Uterus (tissue), 4 donors: ENCODE data around the gene CFAP77. TPM values are rescaled to one million over a fixed set of nuclear protein-coding genes. Genes with fewer than 3 reads are reported as not detected.
A peak's percentile ranks its signal among the peaks of the same experiment; 100 is the strongest.

Source experiments
- DNase-seq, 2 donors: peaks; one replicate each; pipeline ENCODE4 v3.0.0-alpha.2; 2019 to 2020
- H3K27ac ChIP-seq, 2 donors: fragments of 200-600 bp; sonication (generic); 1 replicate in 1 of 2; 2 replicates in 1 of 2; pipeline ENCODE4 v1.5.1; 2016 to 2018
- H3K27me3 ChIP-seq, 2 donors: fragments of 200-600 bp; sonication (generic); one replicate each; pipeline ENCODE4 v1.5.1; 2018 to 2019; ENCODE audit warnings: control low read depth in 1 of 2
- H3K36me3 ChIP-seq, 2 donors: fragments of 200-600 bp; sonication (generic); one replicate each; pipeline ENCODE4 v1.5.1; 2019; ENCODE audit warnings: control low read depth in 1 of 2
- H3K4me1 ChIP-seq, 2 donors: fragments of 200-600 bp; sonication (generic); one replicate each; pipeline ENCODE4 v1.5.1; 2018 to 2019; ENCODE audit warnings: control low read depth in 1 of 2
- H3K4me3 ChIP-seq, 2 donors: fragments of 200-600 bp; sonication (generic); 1 replicate in 1 of 2; 2 replicates in 1 of 2; pipeline ENCODE4 v1.5.1; 2018 to 2019; ENCODE audit warnings: mild to moderate bottlenecking in 1 of 2
- H3K9me3 ChIP-seq, 2 donors: fragments of 200-600 bp; sonication (generic); one replicate each; pipeline ENCODE4 v1.5.1; 2019; ENCODE audit warnings: control low read depth in 1 of 2
- CTCF ChIP-seq, 4 experiments: fragments of 200-600 bp in 2 of 4; fragments of 450-650 bp in 2 of 4; sonication (generic) in 2 of 4; IDR thresholded peaks; one replicate each; pipeline ENCODE4 v1.5.1; 2016 to 2019; ENCODE audit warnings: antibody characterized with exemption in 4 of 4, mild to moderate bottlenecking in 2 of 4, moderate library complexity in 1 of 4
- POLR2A ChIP-seq, 2 donors: fragments of 450-650 bp; IDR thresholded peaks; one replicate each; pipeline ENCODE4 v1.6.1; 2016; ENCODE audit warnings: antibody characterized with exemption in 2 of 2, mild to moderate bottlenecking in 1 of 2, moderate library complexity in 1 of 2
- intact Hi-C: fragments of 100-400 bp; cut with DNase I; formaldehyde crosslinking; loops from one replicate; pipeline ENCODE4 v1.15.1; 2023; ENCODE audit warnings: low total_unique reads
- total RNA-seq, 4 donors: library from RNA; depleted of rRNA in 3 of 4; stranded (reverse); fragments of >200 nt in 3 of 4; gene quantifications; one replicate each; pipeline versions ENCODE4 v1.1.0 to v1.2.4, GENCODE V29; 2014 to 2023
- donor health status: DM: yes; HTN: yes; CAD: no.

CFAP77 gene
- total RNA-seq, 4 donors from 2014 or later: 1.4 TPM; not detected in 3

- Histone ChIP-seq H3K4me1 (no peaks in the 10 kb centered on the region), H3K27ac (no peak overlapping the region), H3K4me3 (no peak overlapping the region), H3K36me3 (no peaks in the 10 kb centered on the region), H3K27me3 (no peaks in the 10 kb centered on the region), H3K9me3 (no peaks in the 10 kb centered on the region)
- no peak for DNase-seq
- no peak for TF ChIP-seq POLR2A (IDR thresholded peaks at IDR 0.05)
- TF ChIP-seq CTCF (IDR thresholded peaks at IDR 0.05): no peak
- intact Hi-C loops: no loop called here
Measured at GRCh38 chr9:132447902-132448301, 37.9 kb downstream of the CFAP77 start.

GRCh38 chr9:132451276-132451675, 41.3 kb downstream of the CFAP77 start:
- intact Hi-C loops: no loop called here
- TF ChIP-seq POLR2A (IDR thresholded peaks at IDR 0.05) (no peak), CTCF (IDR thresholded peaks at IDR 0.05) (no peak)
- Histone ChIP-seq H3K9me3 (no peaks in the 10 kb centered on the region), H3K4me3 (no peak overlapping the region), H3K4me1 (no peaks in the 10 kb centered on the region), H3K27me3 (no peaks in the 10 kb centered on the region), H3K36me3 (no peaks in the 10 kb centered on the region), H3K27ac (no peak overlapping the region)
- DNase-seq: no peak

GRCh38 chr9:132456241-132456640, 46.2 kb downstream of the CFAP77 start:
- H3K4me1 ChIP-seq: no peaks in the 10 kb centered on the region
- no peaks in the 10 kb centered on the region for H3K9me3 ChIP-seq
- H3K27me3 ChIP-seq: no peaks in the 10 kb centered on the region
- no peak overlapping the region for H3K27ac ChIP-seq
- H3K4me3 ChIP-seq: no peak overlapping the region
- intact Hi-C loops: no loop called here
- TF ChIP-seq POLR2A (IDR thresholded peaks at IDR 0.05): no peak
- no peak for TF ChIP-seq CTCF (IDR thresholded peaks at IDR 0.05)
- no peak for DNase-seq
- no peaks in the 10 kb centered on the region for H3K36me3 ChIP-seq

GRCh38 chr9:132457504-132458236, 47.7 kb downstream of the CFAP77 start:
- Histone ChIP-seq H3K36me3 (no peaks in the 10 kb centered on the region), H3K27ac (peak overlapping the region; percentile 13 to 37), H3K4me3 (peak overlapping the region; percentile 15 to 16), H3K27me3 (no peaks in the 10 kb centered on the region), H3K9me3 (no peaks in the 10 kb centered on the region), H3K4me1 (no peaks in the 10 kb centered on the region)
- TF ChIP-seq CTCF (IDR thresholded peaks at IDR 0.05): no peak
- TF ChIP-seq POLR2A (IDR thresholded peaks at IDR 0.05): no peak
- intact Hi-C loops: no loop called here
- no peak for DNase-seq

GRCh38 chr9:132458432-132458831, 48.4 kb downstream of the CFAP77 start:
- H3K27me3 ChIP-seq: no peaks in the 10 kb centered on the region
- intact Hi-C loops: no loop called here

More at GRCh38 chr9:132458432-132458831, 48.4 kb downstream of the CFAP77 start:
- Histone ChIP-seq H3K36me3 (no peaks in the 10 kb centered on the region), H3K4me3 (no peak overlapping the region), H3K4me1 (no peaks in the 10 kb centered on the region), H3K9me3 (no peaks in the 10 kb centered on the region), H3K27ac (no peak overlapping the region)
- TF ChIP-seq POLR2A (IDR thresholded peaks at IDR 0.05) (no peak), CTCF (IDR thresholded peaks at IDR 0.05) (no peak)
- DNase-seq: no peak
